HG03520 (cell line): Measurements from ENCODE around the gene SIRPB2.
"Not testable (repeated sequence)": the region's sequence is repeated elsewhere in the genome, so short reads cannot be mapped to it uniquely, and the experiment has no call there.

Experiments
- ATAC-seq: cut with Tn5 transposase; IDR thresholded peaks from one replicate; pipeline ENCODE4 v1.9.1; 2021; ENCODE audit warnings: mild to moderate bottlenecking, moderate library complexity; ENCODE audit not compliant: unreplicated experiment

The SIRPB2 gene

DNA sequence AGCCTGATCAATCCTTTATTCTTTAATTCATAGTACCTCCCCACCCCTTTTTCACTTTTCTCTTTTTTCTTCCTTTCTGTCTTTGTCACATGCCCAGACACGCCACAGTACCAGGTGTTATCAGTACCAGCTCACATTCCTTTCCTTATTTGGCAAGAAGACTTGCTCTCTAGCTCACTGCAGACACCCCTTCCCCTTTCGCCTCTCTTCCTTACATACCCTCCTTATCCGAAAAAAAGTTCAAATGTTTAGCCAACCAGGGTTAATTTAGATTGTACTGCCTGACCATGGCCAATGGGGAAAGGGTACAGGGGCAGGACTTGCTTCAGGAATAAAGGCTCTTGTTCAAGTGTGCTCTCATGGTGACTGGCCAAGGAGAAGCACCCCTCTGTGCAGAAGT is 9.3 kb upstream of the SIRPB2 start:
- no peak for ATAC-seq

DNA sequence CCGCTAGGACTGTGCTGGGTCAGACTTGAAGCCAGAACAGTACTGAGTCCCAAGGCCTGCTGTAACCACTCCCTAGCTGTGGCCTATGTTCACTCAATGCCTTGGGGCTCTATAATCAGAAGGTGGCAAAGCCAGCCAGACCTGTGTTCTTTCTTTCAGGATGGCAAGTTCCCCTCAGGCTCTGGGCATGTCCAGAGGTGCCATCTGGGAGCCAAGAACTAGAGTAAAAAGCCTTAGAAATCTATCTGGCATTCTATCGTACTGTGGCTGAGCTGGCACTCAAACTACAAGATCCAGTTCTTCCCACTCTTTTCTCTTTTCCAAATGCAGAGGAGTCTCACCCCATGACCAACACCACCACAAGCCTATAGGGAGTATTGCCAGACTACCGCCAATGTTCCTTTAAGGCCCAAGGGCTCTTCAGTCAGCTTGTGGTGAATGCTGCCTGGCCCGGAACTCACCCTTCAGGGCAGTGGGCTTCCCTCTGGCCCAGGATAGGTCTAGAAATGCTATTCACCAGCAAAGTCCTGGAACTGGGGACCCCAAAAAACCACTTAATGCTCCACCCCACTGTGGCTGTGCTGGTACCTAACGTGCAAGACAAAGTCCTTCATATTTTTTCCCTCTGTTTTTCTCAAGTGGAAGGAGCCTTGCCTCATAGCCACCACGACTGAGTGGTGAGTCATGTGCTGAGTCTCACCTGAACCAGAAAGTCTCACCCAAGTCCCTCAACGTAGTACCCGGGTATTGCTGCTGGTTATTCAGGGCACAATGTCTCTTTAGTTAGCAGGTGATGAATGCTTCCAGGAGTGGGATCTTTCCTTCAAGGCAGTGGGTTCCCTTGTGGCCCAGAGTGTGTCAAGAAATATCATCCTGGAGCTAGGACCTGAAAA is 8.6 kb upstream of the SIRPB2 start:
- no peak for ATAC-seq

DNA sequence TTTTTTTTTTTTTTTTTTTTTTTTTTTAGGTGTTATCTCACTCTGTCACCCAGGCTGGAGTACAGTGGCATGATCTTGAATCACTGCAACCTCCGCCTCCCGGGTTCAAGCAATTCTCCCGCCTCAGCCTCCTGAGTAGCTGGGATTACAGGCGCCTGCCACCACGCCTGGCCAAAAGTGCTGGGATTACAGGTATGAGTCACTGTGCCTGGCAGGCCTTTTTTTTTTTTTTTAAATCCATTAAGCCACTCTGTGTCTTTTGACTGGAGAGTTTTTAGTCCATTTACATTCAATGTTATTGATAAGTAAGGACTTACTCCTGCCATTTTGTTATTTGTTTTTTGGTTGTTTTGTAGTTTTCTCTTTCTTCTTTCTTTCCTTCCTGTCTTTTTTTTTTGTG is 6.2 kb upstream of the SIRPB2 start:
- ATAC-seq, result not testable (repeated sequence)

GRCh38 chr20:1496930-1497329 is 5.7 kb upstream of the SIRPB2 start:
- ATAC-seq, result no peak

DNA sequence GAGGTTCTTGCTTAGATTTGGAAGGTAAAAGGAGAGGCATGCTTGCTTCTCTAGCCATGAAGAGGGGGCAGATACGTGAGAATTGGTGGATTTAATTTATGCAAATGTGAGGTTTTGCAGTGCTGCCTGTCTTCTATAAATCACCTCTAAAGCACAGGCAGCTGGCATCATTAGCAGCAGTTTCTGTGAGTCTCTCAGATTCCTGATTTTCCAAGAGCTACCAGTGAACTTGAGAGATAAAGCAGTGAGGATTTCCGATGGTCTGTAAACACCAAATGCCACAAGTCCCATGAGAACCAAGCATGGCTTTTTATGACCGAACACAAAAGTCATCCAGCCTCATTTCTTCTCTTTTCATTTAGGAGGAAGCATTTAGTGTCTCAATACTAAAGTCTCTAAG is 3.2 kb upstream of the SIRPB2 start:
- no peak for ATAC-seq

- no peak for ATAC-seq
Measured at GRCh38 chr20:1493536-1493935, 2.3 kb upstream of the SIRPB2 start.

DNA sequence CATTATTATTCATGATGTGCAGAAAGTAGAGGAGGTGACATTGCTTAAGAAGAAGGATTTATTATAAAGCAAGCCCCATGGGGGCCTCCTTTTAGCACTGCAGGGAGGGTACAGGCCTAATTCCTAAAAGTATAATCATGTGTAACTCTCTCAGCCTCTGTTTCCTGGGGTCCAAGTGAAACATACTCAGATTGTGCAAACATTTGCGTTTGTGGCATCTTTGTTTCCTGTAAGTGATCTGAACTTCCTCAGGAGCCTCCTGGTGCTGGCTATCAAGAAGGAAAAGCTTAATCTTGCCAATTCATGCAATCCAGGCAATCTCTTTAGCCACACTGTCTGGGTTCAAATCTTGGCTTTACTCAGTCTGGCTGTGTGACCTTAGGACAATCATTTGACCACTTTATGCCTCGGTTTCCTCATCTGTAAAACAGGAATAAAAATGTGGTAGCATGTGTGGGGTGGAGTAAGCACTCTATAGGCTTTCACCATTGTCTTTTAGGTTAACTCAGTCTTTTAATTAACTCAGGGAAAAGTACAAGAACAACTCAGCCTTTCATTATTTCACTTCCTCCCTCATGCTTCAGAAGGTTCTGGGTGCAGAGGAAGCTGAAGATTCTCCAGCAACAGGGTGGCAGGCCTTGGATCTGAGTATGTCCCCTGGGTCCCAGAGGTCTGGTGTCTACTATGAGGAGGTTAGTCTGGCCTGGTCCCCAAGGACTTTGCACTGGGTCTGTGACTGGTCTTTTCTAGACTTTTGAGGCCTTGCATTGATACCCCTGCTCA is 831 bp upstream of the SIRPB2 start:
- no peak for ATAC-seq

DNA sequence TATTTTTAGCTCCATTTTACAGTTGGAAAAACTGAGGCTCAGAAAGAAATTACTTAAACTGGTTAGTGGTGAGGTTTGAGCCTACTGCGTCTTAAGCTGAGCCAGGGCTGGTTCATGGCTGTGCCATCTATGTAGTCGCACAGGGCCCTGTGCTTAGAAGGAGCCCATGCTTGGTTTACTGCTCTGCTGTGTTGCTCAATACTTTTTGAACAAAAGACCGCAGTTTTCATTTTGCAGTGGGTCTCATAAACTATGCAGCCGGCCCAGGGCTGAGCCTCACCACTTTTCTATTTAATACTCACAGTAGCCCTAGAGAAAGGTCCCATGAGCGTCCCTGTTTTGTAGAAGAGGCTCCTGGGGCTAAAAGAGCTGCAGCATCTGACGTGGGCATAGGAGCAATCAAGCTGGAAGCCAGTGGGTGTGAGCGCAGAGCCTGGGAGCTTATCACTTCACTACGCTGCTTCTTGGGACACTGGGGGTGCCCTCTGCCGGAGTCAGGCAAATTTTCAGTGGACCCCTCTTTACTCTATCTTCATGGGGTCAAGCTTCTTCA is 501 bp downstream of the SIRPB2 start:
- ATAC-seq, result no peak

- ATAC-seq, result no peak
Measured at GRCh38 chr20:1489764-1490436, 1.3 kb downstream of the SIRPB2 start.

DNA sequence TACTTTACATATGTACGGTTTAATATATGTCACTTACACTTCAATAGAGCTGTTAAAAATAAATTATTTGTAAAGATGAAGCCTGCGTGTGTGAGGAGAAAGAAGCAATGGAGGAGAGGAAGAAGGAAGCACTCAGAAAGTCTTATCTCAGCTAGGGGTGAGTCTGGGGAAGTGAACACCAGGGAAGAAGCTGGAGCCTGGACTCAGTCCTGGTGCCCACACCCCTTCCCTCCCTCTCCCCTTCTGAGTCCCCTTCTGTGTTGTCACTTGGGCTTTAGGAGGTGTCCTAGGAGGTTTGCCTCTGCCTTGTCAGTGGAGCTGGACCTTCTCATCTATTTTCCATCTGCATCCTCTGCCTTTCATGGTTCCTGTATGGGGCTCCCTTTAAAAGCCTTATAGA is 1.9 kb downstream of the SIRPB2 start:
- no peak for ATAC-seq

GRCh38 chr20:1486566-1486965 is 4.7 kb downstream of the SIRPB2 start:
- no peak for ATAC-seq

DNA sequence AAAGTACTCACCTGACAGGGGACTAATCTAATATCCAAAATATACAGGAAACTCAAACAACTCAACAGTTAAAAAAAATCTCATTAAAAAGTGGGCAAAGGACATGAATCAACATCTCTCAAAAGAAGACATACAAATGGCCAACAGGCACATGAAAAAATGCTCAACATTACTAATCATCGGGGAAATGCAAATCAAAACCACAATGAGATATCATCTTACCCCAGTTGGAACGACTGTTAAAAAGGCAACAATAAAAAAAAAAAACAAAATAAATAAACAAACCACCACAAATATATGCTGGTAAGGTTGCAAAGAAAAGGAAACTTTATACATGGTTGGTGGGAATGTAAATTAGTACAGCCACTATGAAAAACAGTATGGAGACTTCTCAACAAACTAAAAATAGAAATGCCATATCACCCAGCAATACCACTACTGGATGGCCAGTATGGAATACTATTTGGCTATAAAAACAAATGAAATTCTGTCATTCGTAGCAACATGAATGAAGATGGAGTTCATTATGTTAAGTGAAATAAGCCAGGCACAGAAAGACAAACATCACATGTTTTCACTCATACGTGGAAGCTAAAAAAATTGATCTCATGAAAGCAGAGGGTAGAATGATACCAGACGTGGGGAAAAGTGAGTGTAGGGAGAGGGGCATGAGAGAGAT is 6.6 kb downstream of the SIRPB2 start:
- ATAC-seq, result no peak

- no peak for ATAC-seq
Measured at GRCh38 chr20:1479831-1480595, 11.2 kb downstream of the SIRPB2 start.

DNA sequence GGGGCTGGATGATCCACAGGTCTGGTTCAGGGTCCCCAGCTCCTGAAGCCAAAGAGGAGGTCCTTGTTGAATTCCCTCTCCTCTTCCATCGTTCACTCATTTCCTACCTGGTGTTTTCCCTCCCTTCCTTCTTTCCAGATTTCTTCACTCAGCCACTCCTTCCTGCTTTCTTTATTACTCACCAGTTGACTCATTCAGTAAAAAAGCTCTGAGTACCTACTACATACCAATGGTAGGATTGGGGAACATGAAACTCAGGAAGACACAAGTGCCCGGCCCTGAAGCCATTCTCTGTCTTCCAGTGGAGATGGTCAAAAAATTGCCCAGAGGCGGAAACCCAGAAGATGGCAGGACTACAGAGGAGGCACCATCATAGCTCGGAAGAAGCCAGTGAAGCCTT is 12.7 kb downstream of the SIRPB2 start:
- ATAC-seq, result no peak

DNA sequence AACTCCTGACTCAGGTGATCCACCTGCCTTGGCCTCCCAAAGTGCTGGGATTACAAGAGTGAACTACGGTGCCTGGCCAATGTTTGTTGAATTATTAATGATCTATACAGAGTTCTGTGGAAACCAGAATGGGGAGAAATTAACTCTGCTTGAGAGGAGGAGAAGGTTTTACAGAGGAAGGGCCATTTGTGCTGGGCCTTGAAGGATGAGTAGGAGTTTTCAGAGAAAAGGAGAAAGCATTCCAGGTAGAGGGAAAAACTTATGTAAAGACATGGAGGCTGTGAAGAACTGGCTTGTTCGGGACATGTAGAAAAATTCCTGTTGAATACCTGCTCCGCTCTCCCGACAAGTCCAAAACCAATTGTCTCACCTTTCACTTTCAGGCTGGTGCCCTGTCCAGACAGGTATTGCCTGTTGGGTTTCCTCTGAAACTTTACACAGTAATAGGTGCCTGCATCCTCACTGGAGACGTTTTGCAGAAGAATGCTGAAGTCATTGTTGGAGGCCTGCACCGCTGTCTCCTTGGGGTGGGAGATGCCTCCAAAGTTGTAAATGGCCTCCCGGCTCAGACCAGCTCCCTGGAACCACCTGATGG is 13.2 kb downstream of the SIRPB2 start:
- ATAC-seq, result no peak

DNA sequence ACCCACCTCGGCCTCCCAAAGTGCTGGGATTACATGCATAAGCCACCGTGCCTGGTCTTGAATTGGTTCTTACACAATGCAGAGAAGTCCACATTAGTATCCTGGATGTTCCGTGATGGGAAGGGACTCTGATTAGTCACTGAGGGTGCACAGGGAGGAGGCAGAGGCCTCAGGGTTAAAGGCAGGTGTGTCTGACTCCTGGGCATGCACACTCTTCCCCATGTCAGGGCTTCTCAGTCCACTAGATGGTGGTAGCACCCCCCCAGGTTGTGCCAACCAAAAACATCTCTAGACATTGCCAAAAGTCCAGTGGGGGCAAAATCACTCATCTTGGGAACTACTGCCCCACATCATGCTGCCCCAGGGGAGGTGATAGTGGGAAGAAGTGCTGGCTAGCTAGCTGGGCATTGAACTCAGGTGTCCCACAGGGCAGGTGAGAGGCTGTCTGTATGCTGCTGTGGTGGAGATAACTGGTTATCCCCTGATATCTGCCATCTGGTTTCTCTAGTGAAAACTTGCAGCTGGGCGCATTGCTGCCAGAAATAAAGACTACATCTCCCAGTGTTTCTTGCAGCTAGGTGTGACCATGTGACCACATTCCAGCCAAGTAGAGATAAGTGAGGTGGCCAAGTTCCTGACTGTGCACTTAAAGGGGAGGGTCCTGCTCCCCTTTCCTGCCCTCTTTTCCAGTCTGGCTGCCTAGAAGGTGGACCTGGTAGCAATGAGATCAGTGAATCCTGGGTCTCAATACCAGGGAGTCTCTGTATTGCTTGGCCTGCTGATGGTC is 16.2 kb downstream of the SIRPB2 start:
- ATAC-seq, result no peak

GRCh38 chr20:1474325-1474724 is 16.9 kb downstream of the SIRPB2 start:
- no peak for ATAC-seq

- ATAC-seq, result no peak
Measured at GRCh38 chr20:1473246-1474220, 17.7 kb downstream of the SIRPB2 start.
